ENCODE data around the gene VAV1. TPM values are rescaled to one million over a fixed set of nuclear protein-coding genes. Genes with fewer than 3 reads are reported as not detected.

Gene VAV1
- polyA plus RNA-seq, 1 donor from 2014 or later = not detected

GRCh38 chr19:6876748-6877147 is 104.2 kb downstream of the VAV1 start:
- Histone ChIP-seq H3K9me2 (ENCODE audit: insufficient read depth, low read length) (no peaks in the 10 kb centered on the region), H3K9ac (ENCODE audit: low read length) (no peak overlapping the region), H4K20me1 (ENCODE audit: insufficient read depth) (no peaks in the 10 kb centered on the region), H3K9me3 (ENCODE audit: low read length) (no peaks in the 10 kb centered on the region), H3F3A (ENCODE audit: insufficient read depth, low read length, poor library complexity, severe bottlenecking) (no peaks in the 10 kb centered on the region), H3K36me3 (ENCODE audit: insufficient read depth, low read length) (no peaks in the 10 kb centered on the region), H3K27ac (ENCODE audit: low read length) (no peak overlapping the region), H3K79me2 (replicated peaks; ENCODE audit: insufficient read depth, low read length) (no peaks in the 10 kb centered on the region), H3K4me3 (ENCODE audit: low read length) (no peak overlapping the region), H2AFZ (ENCODE audit: low read depth, low read length) (no peak overlapping the region), H3K27me3 (ENCODE audit: insufficient read depth, low read depth, low read length) (no peaks in the 10 kb centered on the region), H3K4me2 (ENCODE audit: low read length) (no peak overlapping the region)
- TF ChIP-seq SMC3 (conservative IDR thresholded peaks at IDR 0.05; ENCODE audit: poor library complexity) (no peak), TAF1 (IDR thresholded peaks at IDR 0.05; ENCODE audit: low read depth) (no peak), POLR2AphosphoS5 (IDR thresholded peaks at IDR 0.05) (no peak), EZH2 (IDR thresholded peaks at IDR 0.05; ENCODE audit: borderline replicate concordance, insufficient read depth, low read length, poor library complexity, severe bottlenecking) (no peak), EP300 (conservative IDR thresholded peaks at IDR 0.05; ENCODE audit: poor library complexity, severe bottlenecking) (no peak), REST (IDR thresholded peaks at IDR 0.05; ENCODE audit: borderline replicate concordance) (no peak)

DNA sequence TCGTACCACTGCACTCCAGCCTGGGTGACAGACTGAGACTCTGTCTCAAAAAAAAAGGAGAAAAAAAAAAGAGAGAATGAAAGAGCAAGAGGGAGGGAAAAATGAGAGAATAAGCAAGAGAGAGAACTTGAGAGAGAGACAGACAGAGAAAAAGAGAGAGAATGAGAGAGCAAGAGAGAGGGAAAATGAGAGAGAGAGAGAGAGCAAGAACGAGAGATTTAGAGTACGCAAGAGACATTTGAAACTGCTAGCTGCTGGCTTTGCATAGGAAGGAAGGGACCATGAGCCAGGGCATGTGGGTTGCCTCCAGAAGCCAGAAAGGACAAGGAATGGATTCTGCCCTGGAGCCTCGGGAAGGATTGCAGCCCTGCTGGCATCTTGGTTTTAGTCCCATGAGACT is 105.3 kb downstream of the VAV1 start:
- Histone ChIP-seq H3F3A (ENCODE audit: insufficient read depth, low read length, poor library complexity, severe bottlenecking) (no peaks in the 10 kb centered on the region), H3K4me3 (ENCODE audit: low read length) (no peak overlapping the region), H3K9me3 (ENCODE audit: low read length) (no peaks in the 10 kb centered on the region), H3K27ac (ENCODE audit: low read length) (no peak overlapping the region), H3K27me3 (ENCODE audit: insufficient read depth, low read depth, low read length) (no peaks in the 10 kb centered on the region), H3K4me2 (ENCODE audit: low read length) (no peak overlapping the region), H3K79me2 (replicated peaks; ENCODE audit: insufficient read depth, low read length) (no peaks in the 10 kb centered on the region), H3K9me2 (ENCODE audit: insufficient read depth, low read length) (no peaks in the 10 kb centered on the region), H3K36me3 (ENCODE audit: insufficient read depth, low read length) (no peaks in the 10 kb centered on the region), H4K20me1 (ENCODE audit: insufficient read depth) (no peaks in the 10 kb centered on the region), H3K9ac (ENCODE audit: low read length) (no peak overlapping the region), H2AFZ (ENCODE audit: low read depth, low read length) (no peak overlapping the region)
- TF ChIP-seq EZH2 (IDR thresholded peaks at IDR 0.05; ENCODE audit: borderline replicate concordance, insufficient read depth, low read length, poor library complexity, severe bottlenecking) (no peak), SMC3 (conservative IDR thresholded peaks at IDR 0.05; ENCODE audit: poor library complexity) (no peak), REST (IDR thresholded peaks at IDR 0.05; ENCODE audit: borderline replicate concordance) (no peak), MXI1 (conservative IDR thresholded peaks at IDR 0.05; ENCODE audit: poor library complexity, severe bottlenecking) (no peak), POLR2AphosphoS5 (IDR thresholded peaks at IDR 0.05) (no peak), TAF1 (IDR thresholded peaks at IDR 0.05; ENCODE audit: low read depth) (no peak), CTCF (IDR thresholded peaks at IDR 0.05; ENCODE audit: poor library complexity, severe bottlenecking) (no peak), RAD21 (conservative IDR thresholded peaks at IDR 0.05) (no peak), EP300 (conservative IDR thresholded peaks at IDR 0.05; ENCODE audit: poor library complexity, severe bottlenecking) (no peak)
